Natural killer cell (primary cell): ENCODE measurements around the gene TMEM45A. TPM values are rescaled to one million over a fixed set of nuclear protein-coding genes. Genes with fewer than 3 reads are reported as not detected.

Experiments
- ATAC-seq, 3 donors: fragments of 150-1000 bp in 2 of 3; fragments of 200-7000 bp in 1 of 3; cut with Tn5 transposase; 1 replicate in 1 of 3; 2 replicates in 2 of 3; pipeline ENCODE4 v1.10.0; 2021; ENCODE audit warnings: mild to moderate bottlenecking in 2 of 3, moderate library complexity in 2 of 3
- DNase-seq, 2 donors: peaks; one replicate each; pipeline versions ENCODE4 v3.0.0 to v3.0.0-alpha.2; 2013 to 2021; ENCODE audit warnings: mixed read lengths in 1 of 2
- H3K27ac ChIP-seq: one replicate; pipeline ENCODE4 v1.5.1; 2013; ENCODE audit warnings: mild to moderate bottlenecking, low read length
- H3K27me3 ChIP-seq: one replicate; pipeline ENCODE4 v1.6.1; 2013; ENCODE audit warnings: low read length; ENCODE audit not compliant: control insufficient read depth, insufficient read depth
- H3K36me3 ChIP-seq: one replicate; pipeline ENCODE4 v1.6.1; 2013; ENCODE audit warnings: low read length; ENCODE audit not compliant: control insufficient read depth, insufficient read depth
- H3K4me1 ChIP-seq: one replicate; pipeline ENCODE4 v1.6.1; 2013; ENCODE audit warnings: low read length; ENCODE audit not compliant: control insufficient read depth, insufficient read depth
- H3K4me3 ChIP-seq: one replicate; pipeline ENCODE4 v1.5.1; 2013; ENCODE audit warnings: low read length
- H3K9me3 ChIP-seq: one replicate; pipeline ENCODE4 v1.6.1; 2013; ENCODE audit warnings: low read length; ENCODE audit not compliant: control insufficient read depth, insufficient read depth
- H3K27ac Mint-ChIP-seq, 2 donors: one replicate each; pipeline ENCODE4 v1.8.0; 2022; ENCODE audit warnings: mild to moderate bottlenecking in 2 of 2, mixed read lengths in 2 of 2, moderate library complexity in 1 of 2
- H3K27me3 Mint-ChIP-seq, 2 donors: one replicate each; pipeline ENCODE4 v1.8.0; 2022; ENCODE audit warnings: low read depth in 2 of 2, mixed read lengths in 2 of 2
- H3K36me3 Mint-ChIP-seq: one replicate; pipeline ENCODE4 v1.8.0; 2022; ENCODE audit warnings: mixed read lengths
- H3K4me1 Mint-ChIP-seq, 2 donors: one replicate each; pipeline ENCODE4 v1.8.0; 2022; ENCODE audit warnings: mixed read lengths in 2 of 2
- H3K4me3 Mint-ChIP-seq: one replicate; pipeline ENCODE4 v1.8.0; 2022; ENCODE audit warnings: mild to moderate bottlenecking, moderate library complexity, mixed read lengths
- H3K9me3 Mint-ChIP-seq, 2 donors: one replicate each; pipeline ENCODE4 v1.8.0; 2022; ENCODE audit warnings: mixed read lengths in 2 of 2
- CTCF ChIP-seq: fragments of 200-600 bp; IDR thresholded peaks from one replicate; pipeline ENCODE4 v1.8.0; 2022; ENCODE audit warnings: antibody characterized with exemption
- WGBS: methylation state at CpG from one replicate; pipeline ENCODE4 v1.1.7; 2013; ENCODE audit warnings: missing lambda C conversion rate; ENCODE audit not compliant: insufficient coverage; 5-methylcytosine and 5-hydroxymethylcytosine counted together
- intact Hi-C: fragments of 100-400 bp; cut with micrococcal nuclease; formaldehyde crosslinking; loops from one replicate; pipeline ENCODE4 v1.14.2; 2022
- total RNA-seq, 4 donors: library from RNA; stranded (reverse); fragments of 120-200 nt in 1 of 4; gene quantifications; one replicate each; pipeline versions ENCODE4 v1.2.3 to v1.2.4, GENCODE V29; 2013 to 2022

TMEM45A gene
- total RNA-seq, 3 donors from 2014 or later (not counting 1 experiment from before 2014, with no cell fraction given): 0.23 to 0.49 (median 0.25) TPM

DNA sequence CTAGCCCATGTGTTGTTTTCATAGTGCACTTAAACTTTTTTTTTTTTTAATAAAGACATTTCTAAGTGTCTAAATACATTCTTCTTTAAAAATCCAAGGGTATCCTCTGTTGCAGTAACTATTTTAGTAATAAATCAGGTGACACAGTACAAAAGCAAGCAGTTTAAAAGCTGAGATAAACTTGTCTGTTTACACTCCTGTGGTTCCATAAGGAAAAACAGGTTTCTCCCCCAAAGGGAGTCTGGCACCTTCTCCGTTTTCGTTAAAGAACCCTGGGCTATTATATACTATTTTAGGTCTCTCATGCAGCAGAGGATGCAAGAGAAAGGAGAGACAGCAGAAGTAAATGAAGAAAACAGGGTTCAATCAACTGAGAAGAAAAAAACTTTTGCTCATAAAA is 43.2 kb upstream of the TMEM45A start:
- Histone ChIP-seq H3K27me3 (no peaks in the 10 kb centered on the region), H3K4me1 (no peaks in the 10 kb centered on the region), H3K4me3 (no peak overlapping the region), H3K36me3 (no peaks in the 10 kb centered on the region), H3K27ac (no peak overlapping the region), H3K9me3 (no peaks in the 10 kb centered on the region)
- Mint-ChIP-seq H3K4me1 (no peaks in the 10 kb centered on the region), H3K4me3 (no peak overlapping the region), H3K27me3 (peaks cover 0 to 5% of the 10 kb centered on the region in 2 donors), H3K27ac (no peak overlapping the region), H3K36me3 (no peaks in the 10 kb centered on the region), H3K9me3 (peaks cover 0 to 4% of the 10 kb centered on the region in 2 donors)
- intact Hi-C loops: no loop called here
- no CpG with 5 or more reads among the region's 2 CpGs for WGBS
- ATAC-seq: no peak
- DNase-seq: no peak
- TF ChIP-seq CTCF: no peak

DNA sequence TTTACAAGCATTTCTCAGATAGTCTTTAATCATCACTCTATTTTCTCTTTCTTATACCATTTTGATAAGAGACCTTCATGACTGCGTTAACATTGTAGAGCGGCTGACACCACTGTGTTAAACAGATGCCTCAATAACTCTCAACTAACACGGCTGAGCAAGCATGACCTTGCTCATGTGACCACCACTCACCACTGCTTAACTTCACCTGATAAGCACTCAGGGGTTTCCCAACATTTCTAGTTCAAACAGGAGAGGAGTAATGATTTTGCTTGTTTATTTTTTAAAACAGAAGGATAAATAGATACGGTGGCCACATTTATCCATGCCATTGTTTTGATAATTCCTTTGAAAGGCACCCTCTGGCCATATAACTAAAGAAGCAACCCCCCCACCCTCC is 37.7 kb upstream of the TMEM45A start:
- Mint-ChIP-seq H3K27ac (no peak overlapping the region), H3K9me3 (no peaks in the 10 kb centered on the region), H3K4me1 (no peaks in the 10 kb centered on the region), H3K27me3 (no peaks in the 10 kb centered on the region), H3K4me3 (no peak overlapping the region), H3K36me3 (no peaks in the 10 kb centered on the region)
- H3K4me1 ChIP-seq: no peaks in the 10 kb centered on the region
- H3K27me3 ChIP-seq: no peaks in the 10 kb centered on the region
- ATAC-seq (no peak), DNase-seq (no peak)
- WGBS: 88% methylated on average over 4 of the region's 4 CpGs
- H3K4me3 ChIP-seq: no peak overlapping the region
- H3K36me3 ChIP-seq: no peaks in the 10 kb centered on the region
- H3K9me3 ChIP-seq: no peaks in the 10 kb centered on the region
- TF ChIP-seq CTCF: no peak
- H3K27ac ChIP-seq: no peak overlapping the region
- intact Hi-C loops: no loop called here

DNA sequence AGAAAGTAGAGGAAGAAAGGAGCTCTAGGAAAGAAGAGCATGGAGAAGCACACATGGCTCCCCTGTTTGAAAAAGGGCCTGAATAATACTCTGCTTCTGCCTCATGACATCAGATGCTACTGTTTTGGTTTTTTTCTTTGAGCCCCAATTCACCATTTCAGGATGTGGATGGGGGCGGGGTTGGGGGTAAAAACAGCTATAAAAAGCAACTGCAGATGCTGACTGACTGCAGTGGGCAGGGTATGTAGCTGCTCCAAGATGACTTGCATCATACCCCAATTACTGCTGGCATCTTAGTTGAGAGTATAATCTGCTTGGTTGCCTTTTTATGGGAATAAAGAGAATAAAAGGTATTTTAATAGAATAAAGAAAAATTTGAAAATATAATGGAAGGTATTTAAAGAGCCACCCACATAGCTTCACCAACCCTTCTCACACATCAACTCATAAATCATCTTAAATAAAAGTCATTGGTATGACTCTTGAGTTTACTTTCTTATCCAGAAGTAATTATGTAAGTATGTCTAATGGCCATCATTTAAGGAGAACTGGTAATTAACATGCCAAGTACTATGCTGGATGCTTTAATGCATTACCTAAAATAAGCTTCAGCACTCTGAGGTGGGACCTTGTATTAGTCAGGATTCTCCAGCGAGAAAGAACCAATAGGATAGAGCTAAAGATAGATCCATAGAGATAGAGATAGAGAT is 36.4 kb upstream of the TMEM45A start:
- H3K27ac Mint-ChIP-seq: no peak overlapping the region
- no peak overlapping the region for H3K27ac ChIP-seq
- WGBS: 94% methylated on average over 1 of the region's 2 CpGs
- H3K4me3 ChIP-seq: no peak overlapping the region
- H3K4me3 Mint-ChIP-seq: no peak overlapping the region
- TF ChIP-seq CTCF: no peak
- intact Hi-C loops: no loop called here
- no peaks in the 10 kb centered on the region for H3K4me1 Mint-ChIP-seq
- no peaks in the 10 kb centered on the region for H3K9me3 ChIP-seq
- H3K9me3 Mint-ChIP-seq: no peaks in the 10 kb centered on the region
- H3K36me3 ChIP-seq: no peaks in the 10 kb centered on the region
- H3K27me3 Mint-ChIP-seq: peaks cover 0 to under 1% of the 10 kb centered on the region in 2 donors
- H3K36me3 Mint-ChIP-seq: no peaks in the 10 kb centered on the region
- no peaks in the 10 kb centered on the region for H3K4me1 ChIP-seq
- ATAC-seq (no peak), DNase-seq (no peak)
- no peaks in the 10 kb centered on the region for H3K27me3 ChIP-seq

DNA sequence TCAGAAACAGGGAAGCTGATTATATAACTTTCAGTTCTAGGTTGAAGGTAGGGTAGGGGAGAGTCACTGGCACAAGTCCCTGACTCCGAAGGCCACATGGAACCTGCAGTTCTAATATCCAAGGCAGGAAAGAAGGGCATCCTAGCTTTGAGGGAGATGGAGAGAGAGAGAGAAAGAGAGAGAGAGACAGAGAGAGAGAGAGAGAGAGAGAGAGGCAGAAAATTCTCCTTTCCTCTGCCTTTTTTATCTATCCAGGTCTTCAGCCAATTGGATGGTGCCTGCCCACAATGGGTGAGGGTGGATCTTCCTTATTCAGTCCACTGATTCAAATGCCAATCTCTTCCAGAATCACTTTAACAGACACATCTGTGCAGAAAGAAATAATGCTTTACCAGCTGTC is 35.7 kb upstream of the TMEM45A start:
- ATAC-seq (no peak), DNase-seq (no peak)
- H3K4me3 Mint-ChIP-seq: no peak overlapping the region
- Histone ChIP-seq H3K27me3 (no peaks in the 10 kb centered on the region), H3K36me3 (no peaks in the 10 kb centered on the region), H3K4me3 (no peak overlapping the region), H3K27ac (no peak overlapping the region), H3K4me1 (no peaks in the 10 kb centered on the region), H3K9me3 (no peaks in the 10 kb centered on the region)
- peaks cover 0 to 4% of the 10 kb centered on the region in 2 donors for H3K27me3 Mint-ChIP-seq
- intact Hi-C loops: no loop called here
- no peak for TF ChIP-seq CTCF
- H3K4me1 Mint-ChIP-seq: no peaks in the 10 kb centered on the region
- H3K9me3 Mint-ChIP-seq: no peaks in the 10 kb centered on the region
- no peaks in the 10 kb centered on the region for H3K36me3 Mint-ChIP-seq
- WGBS: 100% methylated on average over 1 of the region's 1 CpG
- no peak overlapping the region for H3K27ac Mint-ChIP-seq
